Choroid plexus epithelial cell (primary cell): ENCODE data around the gene ANKRD63.

Experiments used
- DNase-seq: peaks from one replicate; pipeline ENCODE4 v3.0.0-alpha.2; 2010; ENCODE audit warnings: low read depth
- H3K4me3 ChIP-seq: 2 replicates; pipeline ENCODE4 v1.5.1; 2011; ENCODE audit warnings: low read depth, mild to moderate bottlenecking, control low read depth, low read length, moderate library complexity
- CTCF ChIP-seq: conservative IDR thresholded peaks from 2 replicates; pipeline ENCODE4 v1.5.1; 2011; ENCODE audit warnings: low read depth, mild to moderate bottlenecking, control low read depth, inconsistent platforms, low read length, moderate library complexity

Gene ANKRD63

GRCh38 chr15:40232625-40233070 is 50.2 kb downstream of the ANKRD63 start:
- TF ChIP-seq CTCF, result no peak
- DNase-seq, result no peak
- no peak overlapping the region for H3K4me3 ChIP-seq
